ENCODE data around the gene RAB40A. TPM values are rescaled to one million over a fixed set of nuclear protein-coding genes. Genes with fewer than 3 reads are reported as not detected.

The RAB40A gene
- not detected for total RNA-seq
- long read RNA-seq, result 0 reads

GRCh38 chrX:103519389-103519788, at the start of gene RAB40A:
Gene RAB40A, minus strand, starts transcription at chrX:103519489. Its CDS starts 18,733 bp downstream, at chrX:103500756.
- ATAC-seq (ENCODE audit: poor library complexity) (no peak), DNase-seq (no peak)
- intact Hi-C loops (cut with DNase I), result no loop called here

- intact Hi-C loops (cut with DNase I), result no loop called here
- ATAC-seq (ENCODE audit: poor library complexity) (no peak), DNase-seq (no peak)
Observed at GRCh38 chrX:103565752-103566151, 46.5 kb upstream of the RAB40A start.

- DNase-seq (no peak), ATAC-seq (ENCODE audit: poor library complexity) (no peak)
- intact Hi-C loops (cut with DNase I), result no loop called here
Observed at GRCh38 chrX:103565197-103565596, 45.9 kb upstream of the RAB40A start.

GRCh38 chrX:103562801-103563200, 43.5 kb upstream of the RAB40A start:
- no peak for DNase-seq
- ATAC-seq (ENCODE audit: poor library complexity), result no peak
- intact Hi-C loops (cut with DNase I), result no loop called here

GRCh38 chrX:103560256-103560655, 41.0 kb upstream of the RAB40A start:
- intact Hi-C loops (cut with DNase I), result no loop called here
- ATAC-seq (ENCODE audit: poor library complexity) (no peak), DNase-seq (no peak)

- DNase-seq (no peak), ATAC-seq (ENCODE audit: poor library complexity) (no peak)
- intact Hi-C loops (cut with DNase I), result no loop called here
Observed at GRCh38 chrX:103556963-103557612, 37.8 kb upstream of the RAB40A start.

GRCh38 chrX:103554687-103555424, 35.6 kb upstream of the RAB40A start:
- ATAC-seq (ENCODE audit: poor library complexity) (no peak), DNase-seq (peak; percentile 40)
- intact Hi-C loops (cut with DNase I), result no loop called here

GRCh38 chrX:103552236-103552635, 32.9 kb upstream of the RAB40A start:
- DNase-seq (no peak), ATAC-seq (ENCODE audit: poor library complexity) (no peak)
- intact Hi-C loops (cut with DNase I), result no loop called here

- intact Hi-C loops (cut with DNase I), result no loop called here
- no peak for DNase-seq
- ATAC-seq (ENCODE audit: poor library complexity), result no peak
Observed at GRCh38 chrX:103550415-103551051, 31.2 kb upstream of the RAB40A start.

- intact Hi-C loops (cut with DNase I), result no loop called here
- ATAC-seq (ENCODE audit: poor library complexity), result no peak
- no peak for DNase-seq
Observed at GRCh38 chrX:103549916-103550315, 30.6 kb upstream of the RAB40A start.

- no peak for ATAC-seq (ENCODE audit: poor library complexity)
- intact Hi-C loops (cut with DNase I), result no loop called here
Observed at GRCh38 chrX:103540145-103540544, 20.9 kb upstream of the RAB40A start.

GRCh38 chrX:103539695-103540094, 20.4 kb upstream of the RAB40A start:
- DNase-seq, result no peak
- intact Hi-C loops (cut with DNase I), result no loop called here
- no peak for ATAC-seq (ENCODE audit: poor library complexity)

More at GRCh38 chrX:103540145-103540544, 20.9 kb upstream of the RAB40A start:
- no peak for DNase-seq

GRCh38 chrX:103538728-103539127, 19.4 kb upstream of the RAB40A start:
- DNase-seq, result no peak
- ATAC-seq (ENCODE audit: poor library complexity), result no peak
- intact Hi-C loops (cut with DNase I), result no loop called here

GRCh38 chrX:103537871-103538387, 18.6 kb upstream of the RAB40A start:
- intact Hi-C loops (cut with DNase I), result no loop called here

GRCh38 chrX:103536732-103537131, 17.4 kb upstream of the RAB40A start:
- ATAC-seq (ENCODE audit: poor library complexity) (no peak), DNase-seq (no peak)
- intact Hi-C loops (cut with DNase I), result no loop called here

More at GRCh38 chrX:103537871-103538387, 18.6 kb upstream of the RAB40A start:
- ATAC-seq (ENCODE audit: poor library complexity) (no peak), DNase-seq (no peak)

- intact Hi-C loops (cut with DNase I), result no loop called here
- DNase-seq (no peak), ATAC-seq (ENCODE audit: poor library complexity) (no peak)
Observed at GRCh38 chrX:103536071-103536470, 16.8 kb upstream of the RAB40A start.

GRCh38 chrX:103535206-103535605, 15.9 kb upstream of the RAB40A start:
- DNase-seq, result no peak
- ATAC-seq (ENCODE audit: poor library complexity), result no peak
- intact Hi-C loops (cut with DNase I), result no loop called here

GRCh38 chrX:103533511-103534216, 14.4 kb upstream of the RAB40A start:
- intact Hi-C loops (cut with DNase I), result no loop called here
- ATAC-seq (ENCODE audit: poor library complexity) (peak; percentile 87), DNase-seq (peak; percentile 80)

GRCh38 chrX:103531002-103531401, 11.7 kb upstream of the RAB40A start:
- intact Hi-C loops (cut with DNase I), result no loop called here
- ATAC-seq (ENCODE audit: poor library complexity), result no peak
- no peak for DNase-seq
